H1 (cell line): ENCODE measurements around the gene ADORA1. TPM values are rescaled to one million over a fixed set of nuclear protein-coding genes. Genes with fewer than 3 reads are reported as not detected.
A peak's percentile ranks its signal among the peaks of the same experiment; 100 is the strongest.

Experiments used
- BACH1 ChIP-seq: IDR thresholded peaks from 2 replicates; pipeline ENCODE4 v1.6.1; 2012; ENCODE audit warnings: low read length, improper control_type of control experiment
- CBX8 ChIP-seq: fragments of 300-800, 300-1000 bp; sonication (generic); IDR thresholded peaks from 2 replicates; pipeline ENCODE4 v1.7.1; 2016; ENCODE audit warnings: low read depth, low read length, borderline replicate concordance
- CEBPB ChIP-seq: IDR thresholded peaks from 2 replicates; pipeline ENCODE4 v1.6.1; 2012; ENCODE audit warnings: low read depth, low read length
- EP300 ChIP-seq, 2 experiments: IDR thresholded peaks; 1 replicate in 1 of 2; 2 replicates in 1 of 2; pipeline ENCODE4 v1.6.1; 2011 to 2012; ENCODE audit warnings: low read depth in 2 of 2, low read length in 2 of 2, mild to moderate bottlenecking in 2 of 2, borderline replicate concordance in 1 of 2, inconsistent platforms in 1 of 2, moderate library complexity in 1 of 2
- POLR2A ChIP-seq, 2 experiments: IDR thresholded peaks; 1 replicate in 1 of 2; 2 replicates in 1 of 2; pipeline ENCODE4 v1.6.1; 2011; ENCODE audit warnings: low read depth in 2 of 2, low read length in 2 of 2, mild to moderate bottlenecking in 2 of 2; ENCODE audit errors: control extremely low read depth in 1 of 2
- RAD21 ChIP-seq, 2 experiments: IDR thresholded peaks in 1 of 2; conservative IDR thresholded peaks in 1 of 2; 2 replicates each; pipeline ENCODE4 v1.6.1; 2011; ENCODE audit warnings: low read depth in 2 of 2, low read length in 2 of 2, improper control_type of control experiment in 1 of 2, inconsistent platforms in 1 of 2, mild to moderate bottlenecking in 1 of 2, moderate library complexity in 1 of 2
- RBBP5 ChIP-seq: IDR thresholded peaks from 2 replicates; pipeline ENCODE4 v1.7.1; 2012; ENCODE audit warnings: low read depth, mild to moderate bottlenecking, inconsistent platforms, low read length, moderate library complexity, borderline replicate concordance
- RXRA ChIP-seq: IDR thresholded peaks from 2 replicates; pipeline ENCODE4 v1.6.1; 2011; ENCODE audit warnings: low read depth, mild to moderate bottlenecking, low read length, moderate library complexity; ENCODE audit not compliant: insufficient read depth
- SIN3A ChIP-seq, 2 experiments: IDR thresholded peaks in 1 of 2; conservative IDR thresholded peaks in 1 of 2; 2 replicates each; pipeline ENCODE4 v1.6.1; 2011 to 2012; ENCODE audit warnings: low read length in 2 of 2, improper control_type of control experiment in 1 of 2, low read depth in 1 of 2, mild to moderate bottlenecking in 1 of 2
- SIRT6 ChIP-seq: IDR thresholded peaks from one replicate; pipeline ENCODE4 v1.7.1; 2012; ENCODE audit warnings: low read length, inconsistent platforms
- YY1 ChIP-seq: IDR thresholded peaks from 2 replicates; pipeline ENCODE4 v1.6.1; 2011; ENCODE audit warnings: low read depth, mild to moderate bottlenecking, low read length
- polyA plus RNA-seq, 7 experiments: library from polyadenylated mRNA; depleted of rRNA in 3 of 7; stranded (reverse) in 5 of 7; unstranded in 2 of 7; fragments of >200 nt in 5 of 7; fragments of 200-250 nt in 2 of 7; gene quantifications; 1 replicate in 5 of 7; 2 replicates in 1 of 7; 4 replicates in 1 of 7; pipeline versions ENCODE4 v1.2.1 to v1.2.3, GENCODE V29; 2011 to 2013; ENCODE audit warnings: missing spikeins in 2 of 7, mixed read lengths in 2 of 7
- total RNA-seq: library from RNA; stranded (reverse); fragmentation: NEBNext Ultra II Directional; extraction: Animal tissue kit (Norgen Biotek cat#: 25700); gene quantifications from 2 replicates; pipeline ENCODE4 v1.2.1, GENCODE V29; 2021

The ADORA1 gene
- total and polyA plus RNA-seq, 2 of the 8 experiments (the other 6 are each of a cell fraction or from before 2014, with no cell fraction given) = 3.3 to 6.7 TPM

DNA sequence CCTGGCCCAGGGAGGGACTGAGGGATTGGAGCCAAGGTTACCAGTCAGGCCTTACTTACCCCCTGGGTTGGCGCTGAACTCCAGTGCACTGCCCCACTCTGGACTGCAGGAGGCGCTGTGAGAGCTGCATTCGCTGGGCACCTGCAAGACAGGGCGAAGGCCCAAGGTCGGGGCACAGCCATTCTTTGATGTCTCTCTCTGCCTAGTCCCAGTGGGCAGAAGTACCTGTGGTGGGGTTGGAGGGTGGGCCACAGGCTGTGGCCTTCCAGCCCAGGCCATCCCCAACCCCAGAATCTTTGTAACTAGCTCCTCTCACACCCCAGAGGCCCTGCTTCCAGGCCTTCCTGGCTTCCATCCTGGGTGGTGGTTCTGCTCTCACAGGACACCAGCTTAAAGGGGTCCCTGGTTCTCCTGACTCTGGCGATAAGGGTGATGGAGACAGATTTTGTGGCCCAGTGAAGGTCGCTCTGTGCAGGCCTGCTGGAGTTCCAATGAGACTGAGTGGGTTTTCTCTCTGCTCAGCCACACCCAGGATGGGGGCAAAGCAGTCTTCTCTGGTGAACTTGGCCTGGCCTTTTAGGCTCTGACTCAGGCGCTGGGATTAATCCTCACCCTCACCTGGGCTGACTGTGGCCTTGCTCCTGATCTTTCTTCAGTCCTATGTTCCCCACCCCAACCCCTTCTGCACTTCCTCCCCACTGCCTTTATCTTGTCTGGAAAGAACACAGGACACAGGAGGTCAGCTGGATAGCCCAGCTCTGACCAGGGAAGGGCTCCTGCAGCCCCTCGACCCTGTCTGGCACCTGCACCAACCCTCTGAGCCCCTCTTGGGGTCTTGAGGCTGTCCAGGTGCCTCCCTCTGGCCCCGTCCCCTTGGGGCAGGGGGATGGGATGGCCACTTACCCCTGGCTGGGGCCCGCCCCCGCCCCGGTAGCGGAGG lies 42.7 kb upstream of the ADORA1 start (continued):
- TF ChIP-seq EP300 (IDR thresholded peaks at IDR 0.05; ENCODE audit: borderline replicate concordance in 1 of 2, low read depth in 2 of 2, low read length in 2 of 2) (no peak), POLR2A (IDR thresholded peaks at IDR 0.05; ENCODE audit: control extremely low read depth in 1 of 2, low read depth in 2 of 2, low read length in 2 of 2) (no peak), YY1 (no peak), CBX8 (no peak), SIN3A (conservative IDR thresholded peaks at IDR 0.05 in 1 of 2, IDR thresholded peaks at IDR 0.05 in 1 of 2; ENCODE audit: low read depth in 1 of 2, low read length in 2 of 2) (no peak), RAD21 (IDR thresholded peaks at IDR 0.05 in 1 of 2, conservative IDR thresholded peaks at IDR 0.05 in 1 of 2; ENCODE audit: low read depth in 2 of 2, low read length in 2 of 2) (peak; percentile 68 to 77), RXRA (no peak), BACH1 (no peak), CEBPB (no peak), SIRT6 (no peak), RBBP5 (no peak)
